Neuronal stem cell (in vitro differentiated cells): ENCODE results near the gene HDAC4.

Experiments used
- DNase-seq: peaks from one replicate; pipeline ENCODE4 v3.0.0-alpha.2; 2013; ENCODE audit warnings: low spot score
- H2AFZ ChIP-seq: one replicate; pipeline ENCODE4 v1.6.1; 2013; ENCODE audit warnings: mild to moderate bottlenecking, low read length, inconsistent platforms
- H2AK5ac ChIP-seq: 2 replicates; pipeline ENCODE4 v1.6.1; 2013; ENCODE audit warnings: low read depth, mild to moderate bottlenecking, inconsistent platforms, low read length, moderate library complexity, mixed read lengths
- H2BK120ac ChIP-seq: 2 replicates; pipeline ENCODE4 v1.6.1; 2013; ENCODE audit warnings: low read depth, mild to moderate bottlenecking, inconsistent platforms, low read length, moderate library complexity, mixed read lengths
- H2BK12ac ChIP-seq: one replicate; pipeline ENCODE4 v1.6.1; 2013; ENCODE audit warnings: low read length, inconsistent platforms
- H2BK15ac ChIP-seq: 2 replicates; pipeline ENCODE4 v1.6.1; 2013; ENCODE audit warnings: mild to moderate bottlenecking, low read length, inconsistent platforms, mixed read lengths
- H2BK5ac ChIP-seq: one replicate; pipeline ENCODE4 v1.6.1; 2013; ENCODE audit warnings: inconsistent platforms, mild to moderate bottlenecking, low read length, moderate library complexity
- H3K14ac ChIP-seq: one replicate; pipeline ENCODE4 v1.6.1; 2013; ENCODE audit warnings: low read length, inconsistent platforms
- H3K18ac ChIP-seq: 2 replicates; pipeline ENCODE4 v1.6.1; 2013; ENCODE audit warnings: low read length, inconsistent platforms
- H3K23ac ChIP-seq: 2 replicates; pipeline ENCODE4 v1.6.1; 2013; ENCODE audit warnings: low read depth, mild to moderate bottlenecking, mixed read lengths, low read length, inconsistent platforms; ENCODE audit not compliant: poor library complexity
- H3K27ac ChIP-seq: replicated peaks from 3 replicates; pipeline ENCODE4 v1.5.1; 2013; ENCODE audit warnings: low read length, inconsistent platforms
- H3K27me3 ChIP-seq, 3 experiments: 2 replicates each; pipeline ENCODE4 v1.6.1; 2013; ENCODE audit warnings: low read length in 3 of 3, mild to moderate bottlenecking in 2 of 3, inconsistent platforms in 1 of 3, low read depth in 1 of 3, mixed read lengths in 1 of 3, moderate library complexity in 1 of 3; ENCODE audit not compliant: control insufficient read depth in 3 of 3, insufficient read depth in 3 of 3
- H3K36me3 ChIP-seq, 2 donors: replicated peaks in 1 of 2; 2 replicates each; pipeline ENCODE4 v1.6.1; 2013; ENCODE audit warnings: low read length in 2 of 2; ENCODE audit not compliant: control insufficient read depth in 2 of 2, insufficient read depth in 2 of 2
- H3K4ac ChIP-seq: 2 replicates; pipeline ENCODE4 v1.6.1; 2013; ENCODE audit warnings: inconsistent platforms, mild to moderate bottlenecking, low read length, moderate library complexity
- H3K4me1 ChIP-seq, 2 donors: 1 replicate in 1 of 2; 2 replicates in 1 of 2; pipeline ENCODE4 v1.6.1; 2013; ENCODE audit warnings: low read length in 2 of 2, low read depth in 1 of 2; ENCODE audit not compliant: control insufficient read depth in 2 of 2, insufficient read depth in 1 of 2
- H3K4me2 ChIP-seq: one replicate; pipeline ENCODE4 v1.6.1; 2013; ENCODE audit warnings: mild to moderate bottlenecking, low read length, inconsistent platforms; ENCODE audit not compliant: insufficient read depth, poor library complexity, severe bottlenecking
- H3K4me3 ChIP-seq, 2 donors: 2 replicates each; pipeline ENCODE4 v1.5.1; 2013; ENCODE audit warnings: low read length in 2 of 2, mild to moderate bottlenecking in 2 of 2, inconsistent platforms in 1 of 2, moderate library complexity in 1 of 2
- H3K79me1 ChIP-seq: one replicate; pipeline ENCODE4 v1.6.1; 2013; ENCODE audit warnings: low read depth, mild to moderate bottlenecking, inconsistent platforms, low read length, moderate library complexity
- H3K9ac ChIP-seq: one replicate; pipeline ENCODE4 v1.6.1; 2013; ENCODE audit warnings: mild to moderate bottlenecking, low read depth, low read length, inconsistent platforms; ENCODE audit not compliant: poor library complexity
- H3K9me3 ChIP-seq, 2 donors: replicated peaks in 1 of 2; 2 replicates each; pipeline versions ENCODE3 to v1.6.1; 2013; ENCODE audit warnings: low read length in 2 of 2, mild to moderate bottlenecking in 2 of 2, inconsistent platforms in 1 of 2, low read depth in 1 of 2, mixed read lengths in 1 of 2, moderate library complexity in 1 of 2; ENCODE audit not compliant: control insufficient read depth in 2 of 2, insufficient read depth in 1 of 2
- H4K8ac ChIP-seq: one replicate; pipeline ENCODE4 v1.6.1; 2013; ENCODE audit warnings: low read depth, mild to moderate bottlenecking, inconsistent platforms, low read length, moderate library complexity
- H4K91ac ChIP-seq: one replicate; pipeline ENCODE4 v1.6.1; 2013; ENCODE audit warnings: low read length, low read depth, mild to moderate bottlenecking, inconsistent platforms; ENCODE audit not compliant: poor library complexity
- WGBS, 2 donors: extraction: QIAGEN DNeasy Blood & Tissue Kit; methylation state at CpG; one replicate each; pipeline ENCODE4 v1.1.7; 2013; ENCODE audit warnings: missing lambda C conversion rate in 2 of 2, mixed read lengths in 1 of 2; ENCODE audit not compliant: insufficient read length in 2 of 2, insufficient replicate concordance in 1 of 2; ENCODE audit errors: extremely low coverage in 2 of 2; 5-methylcytosine and 5-hydroxymethylcytosine counted together

The HDAC4 gene

DNA sequence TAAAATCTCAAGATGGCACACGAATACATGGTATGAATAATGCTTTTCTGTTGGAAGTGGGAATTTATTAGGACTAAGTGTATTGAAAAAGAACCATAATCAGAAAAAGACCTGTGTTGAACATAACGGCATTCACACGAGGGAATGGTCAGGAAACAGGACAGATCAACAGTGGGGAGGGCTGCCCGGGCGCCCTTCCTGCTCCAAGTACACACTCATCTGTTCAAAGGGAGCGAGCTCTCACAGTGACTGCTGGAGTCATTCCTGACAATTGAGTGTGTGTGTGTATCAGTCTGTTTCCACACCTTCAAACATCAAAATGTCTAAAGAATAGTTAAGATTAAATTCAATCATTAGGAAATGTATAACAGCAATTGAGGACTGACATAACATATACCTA lies 167.2 kb downstream of the HDAC4 start:
- Histone ChIP-seq H2AK5ac (no peak overlapping the region), H4K8ac (no peak overlapping the region), H4K91ac (no peak overlapping the region), H3K4ac (no peak overlapping the region), H3K4me1 (peaks cover 0 to 3% of the 10 kb centered on the region in 2 donors), H2BK5ac (no peak overlapping the region), H3K9ac (no peak overlapping the region), H2AFZ (no peak overlapping the region), H2BK12ac (no peak overlapping the region), H3K27ac (no peak overlapping the region), H3K4me2 (no peak overlapping the region), H3K14ac (no peak overlapping the region), H3K23ac (no peak overlapping the region), H3K18ac (no peak overlapping the region), H3K36me3 (peaks cover 1 to 3% of the 10 kb centered on the region in 2 donors), H3K27me3 (no peaks in the 10 kb centered on the region), H2BK15ac (no peak overlapping the region), H3K79me1 (peaks cover 3% of the 10 kb centered on the region), H3K4me3 (no peak overlapping the region), H3K9me3 (no peaks in the 10 kb centered on the region), H2BK120ac (no peak overlapping the region)
- WGBS, 2 donors: no CpG with 5 or more reads among the region's 6 CpGs
- DNase-seq: no peak

DNA sequence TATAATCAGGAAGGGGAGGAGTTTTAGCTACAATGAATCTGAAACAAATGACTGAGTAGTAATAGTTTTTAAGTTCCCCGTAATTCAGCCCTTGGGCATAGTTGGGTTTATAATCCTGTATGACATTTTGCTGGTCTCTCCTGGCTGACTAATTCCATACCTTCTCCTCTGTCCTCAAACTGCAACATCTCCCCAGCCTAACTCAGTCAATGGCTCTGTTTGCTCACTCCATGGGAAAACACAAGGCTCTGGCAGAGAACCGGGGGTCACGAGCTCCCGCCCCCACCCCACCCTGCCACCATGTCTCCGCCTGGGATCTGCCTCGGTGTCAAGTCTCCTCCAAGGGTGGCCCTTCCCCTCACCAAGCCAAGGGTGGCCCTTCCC lies 168.6 kb downstream of the HDAC4 start:
- Histone ChIP-seq H3K9ac (no peak overlapping the region), H4K91ac (no peak overlapping the region), H3K9me3 (no peaks in the 10 kb centered on the region), H2AK5ac (no peak overlapping the region), H2BK12ac (no peak overlapping the region), H3K27me3 (no peaks in the 10 kb centered on the region), H3K4ac (no peak overlapping the region), H3K79me1 (peaks cover 7% of the 10 kb centered on the region), H3K4me3 (no peak overlapping the region), H3K18ac (no peak overlapping the region), H3K14ac (no peak overlapping the region), H2BK15ac (no peak overlapping the region), H3K36me3 (peaks cover 1 to 3% of the 10 kb centered on the region in 2 donors), H2BK5ac (no peak overlapping the region), H2BK120ac (no peak overlapping the region), H3K4me1 (peaks cover 0 to 3% of the 10 kb centered on the region in 2 donors), H3K27ac (no peak overlapping the region), H3K23ac (no peak overlapping the region), H3K4me2 (no peak overlapping the region), H4K8ac (no peak overlapping the region), H2AFZ (no peak overlapping the region)
- DNase-seq: no peak
- WGBS, 2 donors: no CpG with 5 or more reads among the region's 6 CpGs

GRCh38 chr2:239231231-239232194 lies 169.3 kb downstream of the HDAC4 start:
- WGBS, 2 donors: no CpG with 5 or more reads among the region's 46 CpGs
- Histone ChIP-seq H3K9me3 (no peaks in the 10 kb centered on the region), H3K18ac (no peak overlapping the region)

GRCh38 chr2:239230318-239231052 lies 170.3 kb downstream of the HDAC4 start:
- Histone ChIP-seq H3K9ac (no peak overlapping the region), H3K4me3 (no peak overlapping the region), H2AK5ac (no peak overlapping the region), H4K8ac (no peak overlapping the region), H3K18ac (no peak overlapping the region), H3K4me1 (peaks cover 2 to 6% of the 10 kb centered on the region in 2 donors), H3K9me3 (no peaks in the 10 kb centered on the region), H2AFZ (no peak overlapping the region), H3K36me3 (peaks cover 1 to 2% of the 10 kb centered on the region in 2 donors), H3K79me1 (peaks cover 7% of the 10 kb centered on the region), H2BK12ac (no peak overlapping the region), H4K91ac (no peak overlapping the region), H3K4me2 (no peak overlapping the region), H2BK120ac (no peak overlapping the region), H2BK15ac (no peak overlapping the region), H3K27me3 (no peaks in the 10 kb centered on the region), H3K14ac (no peak overlapping the region), H3K4ac (no peak overlapping the region), H3K23ac (no peak overlapping the region), H3K27ac (no peak overlapping the region), H2BK5ac (no peak overlapping the region)
- WGBS, 2 donors: no CpG with 5 or more reads among the region's 26 CpGs
- no peak for DNase-seq

More at GRCh38 chr2:239231231-239232194, 169.3 kb downstream of the HDAC4 start:
- peaks cover 9% of the 10 kb centered on the region for H3K79me1 ChIP-seq
- H3K36me3 ChIP-seq: peaks cover 1 to 3% of the 10 kb centered on the region in 2 donors
- H3K14ac ChIP-seq: no peak overlapping the region
- no peak for DNase-seq
- no peak overlapping the region for H4K8ac ChIP-seq
- H3K4me2 ChIP-seq: no peak overlapping the region
- no peak overlapping the region for H3K27ac ChIP-seq
- H3K23ac ChIP-seq: no peak overlapping the region
- H3K4me1 ChIP-seq: peaks cover 0 to 3% of the 10 kb centered on the region in 2 donors
- no peaks in the 10 kb centered on the region for H3K27me3 ChIP-seq
- no peak overlapping the region for H2AK5ac ChIP-seq
- H3K4me3 ChIP-seq: no peak overlapping the region
- no peak overlapping the region for H2AFZ ChIP-seq
- H2BK5ac ChIP-seq: no peak overlapping the region
- no peak overlapping the region for H2BK15ac ChIP-seq
- no peak overlapping the region for H4K91ac ChIP-seq
- H2BK120ac ChIP-seq: no peak overlapping the region
- H3K4ac ChIP-seq: no peak overlapping the region
- H3K9ac ChIP-seq: no peak overlapping the region
- no peak overlapping the region for H2BK12ac ChIP-seq
